ENCODE results near the gene ACSS3. TPM values are rescaled to one million over a fixed set of nuclear protein-coding genes. Genes with fewer than 3 reads are reported as not detected.

ACSS3 gene
- polyA plus RNA-seq, 1 of the 3 experiments (the other 2 are of a cell fraction): 0.02 TPM

GRCh38 chr12:81229759-81230158 is 151.9 kb downstream of the ACSS3 start:
- H3K9ac ChIP-seq: no peak overlapping the region
- no peak overlapping the region for H3K4me2 ChIP-seq
- ChIA-PET CTCF (no interaction called here), POLR2A (no interaction called here)
- TF ChIP-seq FOXM1 (IDR thresholded peaks at IDR 0.05; ENCODE audit: low read depth) (no peak), POLR2AphosphoS5 (IDR thresholded peaks at IDR 0.05; ENCODE audit: low read depth, low read length) (no peak), PBX3 (IDR thresholded peaks at IDR 0.05) (no peak), NFIC (IDR thresholded peaks at IDR 0.05; ENCODE audit: borderline replicate concordance) (no peak), RXRA (IDR thresholded peaks at IDR 0.05; ENCODE audit: borderline replicate concordance, low read depth) (no peak), RAD21 (IDR thresholded peaks at IDR 0.05; ENCODE audit: low read length) (no peak), USF2 (IDR thresholded peaks at IDR 0.05; ENCODE audit: borderline replicate concordance, low read depth, low read length) (no peak)
- H3F3A ChIP-seq (replicated peaks; ENCODE audit: insufficient read depth): no peaks in the 10 kb centered on the region
- H3K4me1 ChIP-seq (ENCODE audit: control insufficient read depth in 1 of 2, insufficient read depth in 2 of 2, low read depth in 1 of 2, low read length in 1 of 2): no peaks in the 10 kb centered on the region
- 14% methylated on average over 5 of the region's 5 CpGs for WGBS (ENCODE audit: low lambda C conversion rate)
- no peaks in the 10 kb centered on the region for H3K79me2 ChIP-seq (ENCODE audit: insufficient read depth)
- no peaks in the 10 kb centered on the region for H3K27me3 ChIP-seq (ENCODE audit: insufficient read depth)
- H3K36me3 ChIP-seq (replicated peaks in 1 of 2; ENCODE audit: control insufficient read depth in 1 of 2, insufficient read depth in 2 of 2, low read length in 1 of 2): no peaks in the 10 kb centered on the region
- no peak overlapping the region for H3K27ac ChIP-seq (ENCODE audit: low read depth in 2 of 2, low read length in 1 of 2)
- no peak overlapping the region for H3K4me3 ChIP-seq (ENCODE audit: low read depth in 2 of 2, low read length in 1 of 2)
- no peaks in the 10 kb centered on the region for H3K9me3 ChIP-seq
- DNase-seq: no peak
- no peak overlapping the region for H2AFZ ChIP-seq (ENCODE audit: low read depth)
- H4K20me1 ChIP-seq (ENCODE audit: insufficient read depth): no peaks in the 10 kb centered on the region
- H3K9me2 ChIP-seq: no peaks in the 10 kb centered on the region

GRCh38 chr12:81231574-81232368 is 153.9 kb downstream of the ACSS3 start:
- Histone ChIP-seq H3K9me2 (no peaks in the 10 kb centered on the region), H3K36me3 (replicated peaks in 1 of 2; ENCODE audit: control insufficient read depth in 1 of 2, insufficient read depth in 2 of 2, low read length in 1 of 2) (no peaks in the 10 kb centered on the region), H3K27ac (ENCODE audit: low read depth in 2 of 2, low read length in 1 of 2) (no peak overlapping the region), H3K27me3 (ENCODE audit: insufficient read depth) (no peaks in the 10 kb centered on the region), H3K9ac (no peak overlapping the region), H3K4me2 (no peak overlapping the region), H4K20me1 (ENCODE audit: insufficient read depth) (no peaks in the 10 kb centered on the region), H3K79me2 (ENCODE audit: insufficient read depth) (no peaks in the 10 kb centered on the region), H3K4me3 (ENCODE audit: low read depth in 2 of 2, low read length in 1 of 2) (no peak overlapping the region), H2AFZ (ENCODE audit: low read depth) (no peak overlapping the region), H3F3A (replicated peaks; ENCODE audit: insufficient read depth) (no peaks in the 10 kb centered on the region), H3K4me1 (ENCODE audit: control insufficient read depth in 1 of 2, insufficient read depth in 2 of 2, low read depth in 1 of 2, low read length in 1 of 2) (no peaks in the 10 kb centered on the region), H3K9me3 (no peaks in the 10 kb centered on the region; the same call in 1 of the 2 replicates)
- TF ChIP-seq ZBTB33 (IDR thresholded peaks at IDR 0.05; ENCODE audit: borderline replicate concordance, low read depth): no peak
- no peak for TF ChIP-seq SIN3A (IDR thresholded peaks at IDR 0.05; ENCODE audit: borderline replicate concordance, low read depth, low read length)
- no peak for TF ChIP-seq CHD2 (IDR thresholded peaks at IDR 0.05; ENCODE audit: low read length, partially characterized antibody)
- no peak for TF ChIP-seq REST (IDR thresholded peaks at IDR 0.05; ENCODE audit: low read depth, low read length)
- no peak for TF ChIP-seq IRF3 (IDR thresholded peaks at IDR 0.05; ENCODE audit: low read depth, low read length)
- no peak for TF ChIP-seq USF1 (IDR thresholded peaks at IDR 0.05; ENCODE audit: borderline replicate concordance, low read depth)
- TF ChIP-seq RAD21 (IDR thresholded peaks at IDR 0.05; ENCODE audit: low read length): no peak
- no peak for TF ChIP-seq FOXM1 (IDR thresholded peaks at IDR 0.05; ENCODE audit: low read depth)
- TF ChIP-seq ELF1 (IDR thresholded peaks at IDR 0.05): no peak
- ChIA-PET CTCF (no interaction called here), POLR2A (no interaction called here)
- 18% methylated on average over 3 of the region's 3 CpGs for WGBS (ENCODE audit: low lambda C conversion rate)
- no peak for DNase-seq
